HepG2 (cell line): ENCODE measurements around the gene RIN3.

Experiments
- BHLHE40 ChIP-seq: IDR thresholded peaks from 2 replicates; pipeline ENCODE4 v1.6.1; 2011; ENCODE audit warnings: low read length, improper control_type of control experiment
- CAMTA2 ChIP-seq: sonication (generic); formaldehyde crosslinking; IDR thresholded peaks from 2 replicates; pipeline ENCODE4 v1.4.0; 2020; ENCODE audit warnings: mild to moderate bottlenecking, missing genetic modification reagents, borderline replicate concordance
- CTCF ChIP-seq: sonication (generic); formaldehyde crosslinking; IDR thresholded peaks from 2 replicates; pipeline ENCODE4 v1.5.0; 2020; ENCODE audit warnings: mild to moderate bottlenecking, missing genetic modification reagents, moderate library complexity
- FOXA1 ChIP-seq, 2 experiments: fragments of 450-650 bp in 1 of 2; sonication (generic) in 1 of 2; formaldehyde crosslinking in 1 of 2; IDR thresholded peaks; 2 replicates each; pipeline versions ENCODE4 v1.4.0 to v1.6.1; 2016 to 2020; ENCODE audit warnings: missing genetic modification reagents in 1 of 2
- HMG20B ChIP-seq: conservative IDR thresholded peaks from 2 replicates; pipeline ENCODE4 v1.6.1; 2016; ENCODE audit warnings: missing genetic modification reagents, missing compliant biosample characterization
- KAT7 ChIP-seq: IDR thresholded peaks from 2 replicates; pipeline ENCODE4 v1.6.1; 2018; ENCODE audit warnings: borderline replicate concordance, missing compliant biosample characterization
- NFIC ChIP-seq: IDR thresholded peaks from 2 replicates; pipeline ENCODE4 v1.6.1; 2012; ENCODE audit warnings: mild to moderate bottlenecking, low read length, inconsistent platforms
- ZFP36L2 ChIP-seq: sonication (generic); formaldehyde crosslinking; IDR thresholded peaks from 2 replicates; pipeline ENCODE4 v1.4.0; 2020; ENCODE audit warnings: missing genetic modification reagents
- ZNF563 ChIP-seq: sonication (generic); formaldehyde crosslinking; IDR thresholded peaks from 2 replicates; pipeline ENCODE4 v1.8.0; 2022; ENCODE audit warnings: mild to moderate bottlenecking, moderate library complexity, missing genetic modification reagents

GRCh38 chr14:92670643-92671366, 157.2 kb downstream of the RIN3 start:
- TF ChIP-seq BHLHE40 (no peak), CTCF (CRISPR knock-in tag) (no peak), CAMTA2 (no peak), FOXA1 (IDR thresholded peaks at IDR 0.05) (no peak), FOXA1 (CRISPR knock-in tag; IDR thresholded peaks at IDR 0.05) (no peak), NFIC (no peak), KAT7 (CRISPR knock-in tag) (no peak), ZNF563 (CRISPR knock-in tag) (no peak), HMG20B (CRISPR knock-in tag) (no peak), ZFP36L2 (no peak)
